SW480 (cell line): ENCODE data around the gene POP4.
A peak's percentile ranks its signal among the peaks of the same experiment; 100 is the strongest.

ENCODE experiments used
- DNase-seq: peaks from one replicate; pipeline ENCODE4 v3.0.0-alpha.2; 2016; ENCODE audit warnings: low spot score

Gene POP4

DNA sequence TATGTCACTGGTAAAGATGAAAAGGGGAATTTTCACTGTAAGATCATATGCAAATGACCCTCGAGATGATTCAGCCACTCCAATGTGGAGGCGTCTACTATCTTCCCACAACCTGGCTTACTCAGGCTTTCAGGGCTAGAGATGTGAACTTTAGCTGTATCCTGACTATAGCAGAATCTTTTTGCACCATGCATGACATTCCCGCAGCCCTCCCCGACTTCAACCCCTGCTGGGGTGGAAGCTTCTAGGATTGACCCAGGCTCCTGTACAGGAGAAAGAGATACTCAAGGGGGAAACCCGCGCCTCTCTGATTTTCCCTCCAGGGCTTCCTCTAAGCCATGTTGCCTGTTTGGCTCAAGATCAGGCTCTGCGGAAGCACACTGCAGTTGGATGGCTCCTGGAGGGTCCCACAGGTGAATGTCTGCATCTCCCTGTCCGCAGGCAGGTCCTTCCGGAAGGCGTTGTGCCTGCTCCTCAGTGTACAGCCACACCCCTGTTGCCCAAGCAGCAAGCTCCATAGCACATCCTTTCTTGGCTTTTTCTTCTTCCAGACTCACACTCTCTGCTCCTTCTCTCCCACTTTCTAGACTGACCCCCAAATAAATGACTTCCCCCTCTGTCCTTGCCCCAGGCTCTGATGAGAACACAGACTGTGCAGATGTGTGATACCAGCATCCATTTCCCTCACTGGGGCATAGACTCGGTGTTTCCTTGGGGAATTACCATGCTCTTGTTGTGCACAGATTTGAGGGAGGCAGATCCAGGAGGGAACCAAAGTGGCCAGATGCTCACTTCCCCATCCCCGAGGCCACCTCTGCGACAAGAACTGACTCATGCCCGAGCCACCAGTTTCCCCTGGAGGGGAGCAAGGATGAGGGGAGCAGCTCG lies 29.1 kb upstream of the POP4 start:
- no peak for DNase-seq

DNA sequence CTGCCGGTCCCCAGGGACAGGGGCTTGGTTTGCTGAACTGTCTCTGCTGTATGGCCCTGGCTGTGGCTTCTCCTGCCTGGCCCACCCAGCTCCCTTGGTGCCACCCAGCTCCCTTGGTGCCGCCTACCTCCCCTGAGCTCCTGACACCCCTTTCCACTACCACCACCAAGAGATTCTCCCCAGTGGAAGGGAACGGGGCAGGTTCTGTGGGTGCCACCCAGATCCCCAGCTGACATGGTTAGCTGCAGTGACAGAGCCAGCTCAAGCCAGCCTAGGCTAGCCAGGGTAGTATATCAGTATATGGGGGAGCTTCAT lies 28.5 kb upstream of the POP4 start:
- DNase-seq = no peak

DNA sequence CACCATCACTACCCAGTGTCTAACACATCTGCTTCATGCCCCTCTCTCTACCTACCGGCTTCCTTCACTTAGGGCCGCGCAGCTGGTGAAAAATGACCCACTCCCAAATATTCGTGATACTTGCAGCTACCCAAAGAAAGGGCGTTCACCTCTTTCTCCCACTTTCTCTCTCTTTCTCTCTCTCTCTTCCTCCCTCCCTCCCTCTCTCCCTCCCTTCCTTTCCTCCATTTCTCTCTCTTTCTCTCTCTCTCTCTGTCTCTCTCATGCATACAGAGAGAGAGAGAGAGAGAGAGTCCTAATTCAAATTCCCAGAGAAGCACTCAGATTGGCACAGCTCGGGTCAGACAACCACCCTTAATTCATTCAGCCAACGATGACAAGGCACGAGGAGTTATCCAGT lies 27.7 kb upstream of the POP4 start:
- no peak for DNase-seq

DNA sequence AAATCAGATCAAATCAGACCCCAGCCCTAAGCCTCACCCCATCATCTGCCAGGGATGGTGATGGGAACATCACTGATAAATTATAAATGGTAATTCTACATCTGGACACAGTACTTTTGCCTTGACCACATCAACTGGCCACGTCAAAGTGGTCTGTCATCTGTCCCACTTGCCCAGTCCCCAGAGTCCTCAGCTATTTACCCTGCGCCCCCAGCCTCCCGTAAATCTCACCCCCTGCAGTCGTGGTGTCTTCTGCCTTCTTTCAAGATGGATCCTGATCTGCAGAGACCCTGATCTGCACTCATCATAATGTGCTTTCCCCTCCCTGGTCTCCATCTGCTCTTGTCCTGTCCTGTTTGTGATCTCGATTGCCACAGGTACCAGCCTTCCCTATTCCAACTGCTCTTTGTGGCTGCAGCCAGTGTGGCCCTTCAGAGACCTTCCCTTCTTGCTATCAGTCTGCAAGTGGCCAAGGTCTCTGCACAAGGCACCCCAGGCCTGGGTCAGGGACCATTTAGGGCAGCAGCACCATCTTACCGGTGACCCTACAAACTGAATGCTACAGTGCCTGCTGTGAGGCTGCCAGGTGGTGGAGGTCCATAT lies 26.7 kb upstream of the POP4 start:
- DNase-seq = no peak

DNA sequence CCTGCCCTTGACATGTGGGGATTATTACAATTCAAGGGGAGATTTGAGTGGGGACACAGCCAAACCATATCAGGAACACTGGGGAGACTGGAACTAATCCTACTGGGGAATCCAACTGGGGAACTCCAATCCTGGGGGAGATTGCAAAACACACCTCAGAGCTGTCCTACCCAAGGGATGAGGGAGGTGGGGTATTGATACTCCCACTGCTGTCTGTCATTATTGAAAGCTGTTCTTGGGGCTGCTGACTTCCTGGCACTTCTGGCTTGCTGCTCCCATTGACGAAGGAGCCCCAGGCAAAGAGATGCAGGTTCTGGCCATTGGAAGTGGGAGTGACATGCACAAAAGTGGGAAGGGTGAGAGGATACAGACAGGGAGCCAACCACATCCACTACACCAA lies 24.7 kb upstream of the POP4 start:
- no peak for DNase-seq

DNA sequence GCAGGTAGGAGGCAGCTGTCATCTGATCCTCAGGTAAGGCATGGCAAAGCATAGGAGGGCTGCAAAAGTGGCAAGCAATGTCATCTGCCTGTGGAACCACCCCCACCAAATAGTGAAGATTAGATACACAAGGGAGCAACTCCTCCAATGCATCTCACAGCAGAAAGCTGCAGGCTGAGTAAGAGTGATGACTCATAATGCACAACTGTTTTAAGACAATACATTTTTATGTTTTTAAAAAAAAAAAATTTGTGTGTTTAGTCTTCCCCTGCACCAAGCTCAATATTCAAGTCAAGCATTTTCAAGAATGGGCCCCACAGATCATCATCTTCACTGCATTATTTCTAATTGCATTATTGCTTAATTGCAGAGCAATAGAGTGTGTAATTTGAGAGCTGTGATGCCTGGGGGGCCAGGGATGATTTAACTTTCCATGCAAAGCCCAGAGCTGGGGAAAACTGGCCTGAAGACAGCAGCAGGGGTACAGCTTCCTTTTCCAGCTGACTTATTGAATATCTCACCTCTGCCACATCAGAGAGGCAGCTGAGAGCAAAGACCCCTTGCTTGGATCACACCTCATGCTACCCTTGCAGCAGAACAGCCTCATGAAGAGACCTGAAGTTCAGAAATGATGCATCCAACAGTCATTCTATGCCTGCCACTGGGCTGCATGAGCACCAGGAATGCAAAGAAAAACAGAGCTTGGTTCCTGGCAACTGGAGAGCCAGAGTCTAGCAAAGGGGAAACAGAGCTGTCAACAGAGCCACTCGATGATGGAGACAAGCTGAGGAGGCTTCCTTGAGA lies 22.7 kb upstream of the POP4 start:
- no peak for DNase-seq

DNA sequence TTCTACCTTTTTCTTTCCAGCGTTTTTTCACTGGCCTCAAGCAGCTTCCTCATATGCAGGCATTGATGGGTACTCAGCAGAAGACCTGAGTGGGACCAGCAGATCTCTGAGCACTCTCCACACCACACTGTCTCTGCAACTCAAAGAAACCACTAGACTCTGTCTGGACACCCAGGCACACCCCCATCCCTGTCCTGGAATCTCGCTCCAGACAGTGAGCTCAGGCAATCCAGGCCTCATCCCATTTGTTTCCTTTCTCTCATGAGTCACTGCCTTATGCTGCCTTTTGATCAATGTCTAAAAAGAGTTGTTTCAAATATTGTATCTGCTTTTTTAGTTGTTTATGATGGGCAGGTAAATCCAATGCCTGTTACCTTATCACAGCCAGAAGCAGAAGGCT lies 19.7 kb upstream of the POP4 start:
- DNase-seq = no peak

DNA sequence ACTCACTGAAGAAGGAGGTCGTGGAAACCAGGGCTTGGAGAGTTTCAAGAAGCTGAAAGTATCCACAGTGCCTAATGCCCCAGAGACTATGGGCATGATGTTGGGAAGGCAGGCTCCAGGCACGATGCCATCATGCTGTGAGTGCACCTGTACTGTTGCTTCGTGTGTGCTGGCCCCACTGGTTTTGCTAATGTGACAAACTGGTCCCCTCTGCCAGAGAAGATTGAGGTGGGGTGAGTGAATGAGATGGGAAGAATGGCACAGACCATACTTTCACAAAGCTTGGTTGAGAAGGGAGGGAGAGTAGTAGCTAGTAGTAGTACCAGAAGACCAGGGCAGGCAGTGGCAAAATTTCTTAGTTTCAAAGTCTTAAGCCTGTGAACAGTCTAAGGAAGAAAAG lies 19.0 kb upstream of the POP4 start:
- no peak for DNase-seq

DNA sequence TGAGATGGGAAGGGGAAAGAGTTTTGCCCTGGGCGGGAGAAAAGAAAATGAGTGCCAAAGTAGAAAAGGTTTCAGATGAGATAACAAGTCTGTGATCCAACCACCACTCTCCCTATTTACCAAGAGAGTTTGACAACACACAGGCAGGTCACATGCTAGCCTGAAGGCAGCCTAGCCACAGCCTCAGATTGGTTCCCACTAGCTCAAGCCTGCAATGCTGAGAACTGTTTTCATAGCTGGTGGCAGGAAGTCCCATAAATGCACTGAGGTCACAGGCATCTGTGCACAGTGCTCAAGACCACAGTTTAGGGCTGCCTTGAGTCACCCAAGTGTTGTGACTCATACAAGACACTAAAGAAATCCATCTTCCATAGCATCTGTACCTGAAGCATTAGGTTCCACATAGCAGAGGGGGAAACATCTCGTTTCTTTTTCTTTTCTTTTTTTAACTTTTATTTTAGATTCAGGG lies 18.5 kb upstream of the POP4 start:
- DNase-seq = peak; percentile 28

DNA sequence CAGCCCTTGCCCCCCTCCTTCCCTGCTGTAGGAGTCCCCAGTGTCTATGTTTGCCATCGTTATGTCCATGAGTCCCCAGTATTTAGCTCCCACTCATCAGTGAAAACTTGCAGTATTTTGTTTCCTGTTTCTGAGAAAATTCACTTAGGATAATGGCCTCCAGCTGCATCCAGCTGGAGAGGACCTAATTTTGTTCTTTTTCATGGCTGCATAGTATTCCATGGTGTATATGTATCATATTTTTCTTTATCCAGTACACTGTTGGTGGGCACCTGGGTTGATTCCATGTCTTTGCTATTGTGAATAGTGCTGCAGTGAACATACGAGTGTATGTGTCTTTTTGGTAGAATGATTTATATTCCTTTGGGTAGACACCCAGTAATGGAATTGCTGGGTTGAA lies 18.0 kb upstream of the POP4 start:
- no peak for DNase-seq

DNA sequence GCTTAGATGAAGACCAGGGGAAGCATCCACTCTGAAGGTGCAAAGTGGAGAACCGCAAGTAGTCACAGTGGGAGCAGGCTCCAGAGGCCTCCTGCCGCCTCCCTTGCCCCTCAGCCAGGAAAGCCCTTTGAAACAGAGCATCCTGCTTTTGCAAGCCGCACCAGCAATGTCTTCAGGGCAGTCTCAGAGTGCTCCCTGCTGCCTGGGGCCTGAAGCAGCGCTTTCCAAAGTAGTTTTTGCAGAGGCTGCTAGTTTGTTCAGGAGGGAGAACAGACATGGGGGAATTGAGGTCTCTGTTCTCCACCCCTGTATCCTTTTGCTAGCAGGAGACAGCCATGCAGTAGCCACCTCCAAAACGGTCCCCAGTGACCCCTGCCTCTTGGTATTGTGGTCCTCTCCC lies 15.8 kb upstream of the POP4 start:
- no peak for DNase-seq

DNA sequence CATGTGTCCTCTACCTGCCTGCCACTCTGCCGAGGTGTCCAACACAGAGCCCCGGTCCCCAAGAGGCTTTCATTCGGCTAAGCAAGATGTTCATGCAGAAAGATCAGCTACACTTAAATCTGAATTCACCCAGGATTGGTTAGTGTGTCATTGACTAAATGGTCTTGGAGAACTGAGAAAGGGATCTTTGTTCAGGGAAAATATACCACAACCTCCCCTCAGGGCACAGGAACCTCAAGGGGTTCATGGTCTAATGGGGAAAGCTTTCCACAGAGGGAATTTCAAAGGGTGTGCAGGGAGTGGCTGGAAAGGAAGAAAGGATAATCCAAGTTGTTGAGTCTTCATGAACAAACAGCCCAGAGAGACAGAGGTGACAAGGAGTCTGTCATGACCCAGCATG lies 14.4 kb upstream of the POP4 start:
- DNase-seq = no peak

DNA sequence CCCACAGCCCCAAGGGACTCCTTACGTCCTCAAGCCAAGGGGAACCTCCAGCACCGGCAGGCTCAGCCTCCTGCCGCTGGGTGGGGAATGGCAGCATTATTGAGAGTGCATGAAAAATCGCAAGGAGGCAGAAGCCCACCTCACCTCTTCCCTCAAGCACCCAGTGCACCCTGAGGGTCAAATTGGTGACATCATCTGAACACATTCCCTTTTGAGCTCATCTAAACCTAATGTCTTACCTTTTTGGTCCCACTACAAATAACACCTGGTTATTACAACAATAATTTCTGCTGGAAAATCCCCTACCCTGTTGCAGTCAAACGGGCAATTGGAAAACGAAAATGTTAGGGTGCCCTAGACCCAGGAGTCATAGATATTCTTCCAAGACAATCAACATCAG lies 12.2 kb upstream of the POP4 start:
- no peak for DNase-seq

DNA sequence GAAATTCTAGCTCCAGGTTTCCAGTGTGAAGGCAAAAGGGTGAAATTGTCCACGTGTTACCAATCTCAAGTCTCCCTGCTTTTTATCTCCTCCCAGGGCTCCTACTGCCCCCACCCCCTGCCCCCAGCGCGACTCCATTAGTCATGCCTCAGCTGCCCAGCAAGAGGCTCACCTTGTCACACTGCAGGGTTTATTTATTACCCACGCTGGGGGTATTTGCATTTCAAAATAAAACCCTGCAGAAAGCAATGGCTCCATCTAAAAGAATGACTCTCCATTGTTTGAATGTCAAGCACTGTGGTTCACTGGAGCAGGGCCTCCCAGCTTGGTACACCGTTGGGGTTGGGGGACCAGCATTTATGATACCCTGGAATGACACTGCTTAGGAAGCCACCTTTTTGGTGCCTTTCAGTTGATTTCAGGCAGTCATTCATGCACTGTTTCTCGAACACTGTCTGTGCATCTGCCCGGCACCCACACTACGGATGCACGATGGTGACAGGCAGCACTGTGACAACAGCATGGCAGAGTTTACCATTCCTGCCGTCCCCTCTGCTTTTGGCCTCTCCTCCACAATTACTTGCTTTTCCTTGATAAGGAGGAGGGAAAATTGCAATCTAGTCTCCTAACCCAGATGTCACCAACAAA lies 9.9 kb upstream of the POP4 start:
- no peak for DNase-seq

DNA sequence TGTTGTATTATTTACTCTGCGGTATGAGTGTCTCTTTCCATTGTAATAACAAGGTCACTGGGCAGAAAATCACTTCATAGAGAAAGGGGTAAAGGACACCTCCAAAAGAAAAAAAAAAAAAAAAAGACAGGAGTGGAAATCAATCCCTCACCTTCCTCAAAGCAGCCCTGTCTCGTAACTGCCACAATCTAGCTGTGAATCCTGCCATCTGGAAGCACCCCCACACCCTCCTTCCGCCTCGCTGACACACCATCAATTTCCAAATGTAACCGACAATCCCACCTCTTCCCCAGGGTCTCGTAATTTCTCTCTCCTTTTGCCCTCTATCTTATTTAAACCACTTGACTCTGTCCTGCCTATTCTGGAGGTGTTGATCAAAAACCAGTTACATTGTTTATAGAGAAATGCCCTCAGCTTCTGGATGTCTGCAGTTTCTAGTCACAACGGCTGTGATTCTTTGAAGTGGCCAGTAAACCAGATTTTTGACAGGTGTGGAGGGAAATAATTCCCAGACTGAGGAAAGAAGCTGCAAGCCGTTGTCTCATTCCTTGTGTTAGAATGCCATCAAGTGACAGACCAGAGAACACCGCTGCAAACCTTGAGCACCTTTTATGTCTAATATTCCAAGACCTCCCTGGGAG lies 9.1 kb upstream of the POP4 start:
- peak; percentile 71 for DNase-seq

DNA sequence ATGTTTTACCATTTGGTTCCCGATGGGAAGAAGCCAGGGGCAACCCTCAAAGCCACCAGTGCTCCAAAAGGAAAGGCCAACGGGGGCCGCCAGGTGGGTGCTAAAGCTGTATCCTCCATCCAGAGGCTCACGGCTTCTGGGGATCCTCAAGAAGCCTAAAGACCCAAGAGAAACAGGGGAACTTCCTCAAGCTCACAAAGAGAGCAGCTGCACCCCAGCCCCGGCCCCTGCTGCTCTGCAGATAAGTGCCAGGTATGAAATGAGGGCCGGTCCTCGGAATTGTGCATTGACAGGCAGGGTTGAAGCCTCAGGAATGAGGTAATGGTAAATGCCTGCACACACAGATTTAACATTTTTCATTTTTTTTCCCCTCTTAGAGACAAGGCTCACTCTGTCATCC lies 8.0 kb upstream of the POP4 start:
- DNase-seq = no peak

DNA sequence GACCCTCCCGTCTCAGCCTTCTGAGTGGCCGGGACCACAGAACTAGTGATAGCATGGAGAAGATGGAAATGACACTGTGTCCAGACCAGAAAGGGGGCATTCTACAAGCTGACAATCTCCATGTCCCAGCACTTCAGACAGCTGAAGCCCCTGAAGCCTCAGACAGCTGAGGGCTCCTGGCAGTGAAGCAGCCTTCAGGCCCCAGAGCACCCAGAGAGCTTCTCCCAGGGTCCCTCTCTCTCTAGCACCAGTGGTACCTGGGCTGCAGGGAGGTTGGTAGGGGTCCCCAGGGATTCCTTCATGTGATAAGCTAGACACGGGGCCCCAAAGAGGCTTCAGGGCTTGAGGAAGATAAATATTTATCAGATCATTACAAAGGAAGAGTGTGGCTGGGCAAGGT lies 7.6 kb upstream of the POP4 start:
- no peak for DNase-seq

DNA sequence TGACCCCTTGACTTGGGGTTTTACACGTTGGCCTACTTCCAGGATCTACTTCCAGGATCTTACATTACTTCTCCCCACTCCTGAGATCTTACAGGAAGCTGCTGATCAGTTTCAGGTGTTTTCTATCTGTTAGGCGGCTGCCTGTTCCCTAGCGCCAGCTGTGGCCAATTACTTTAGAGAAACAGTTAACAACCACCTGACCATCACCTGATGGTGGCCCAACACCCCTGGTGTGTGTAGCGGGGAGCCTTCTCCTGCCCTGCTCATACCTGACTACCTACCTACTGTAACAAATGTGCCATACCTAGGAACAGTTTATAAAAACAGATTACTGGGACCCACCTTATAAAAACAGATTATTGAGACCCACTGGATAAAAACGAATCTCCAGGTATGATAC lies 2.8 kb upstream of the POP4 start:
- DNase-seq = no peak

DNA sequence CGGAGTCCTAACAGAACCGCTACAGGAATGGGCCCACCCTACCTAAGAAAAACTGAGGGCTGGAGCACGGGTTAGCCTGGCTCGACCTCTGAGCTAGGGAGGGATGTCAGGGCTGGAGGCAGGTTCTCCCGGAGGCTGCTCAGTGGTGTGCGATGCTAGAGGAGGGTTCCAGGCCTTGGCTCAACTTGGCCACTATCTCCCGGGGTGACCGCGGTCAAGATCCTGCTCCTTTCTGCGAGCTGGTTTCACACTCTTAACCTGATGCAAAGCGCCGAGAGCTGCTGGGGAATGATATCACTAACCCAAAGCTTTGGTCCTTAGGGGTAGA lies 301 bp downstream of the POP4 start:
- DNase-seq = no peak

DNA sequence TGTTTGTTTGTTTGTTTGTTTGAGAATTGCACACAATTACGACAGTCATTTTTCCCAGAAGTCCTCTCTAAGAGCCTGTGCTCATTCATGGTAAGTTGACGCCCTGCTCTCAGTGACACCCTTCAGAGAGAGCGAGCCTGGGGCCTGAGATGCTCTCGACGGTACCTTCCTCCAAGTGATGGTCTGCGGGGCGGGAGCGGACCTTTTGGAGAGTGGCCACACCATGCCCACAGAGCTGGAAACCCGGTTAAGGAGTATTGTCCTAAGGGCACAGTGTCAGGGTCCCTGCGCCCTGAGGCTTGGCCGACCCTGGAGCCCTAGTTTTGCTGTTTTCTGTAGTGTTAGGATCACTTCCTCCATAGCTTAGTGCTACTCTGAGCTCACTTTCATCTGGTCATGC lies 3.6 kb downstream of the POP4 start:
- DNase-seq = no peak

DNA sequence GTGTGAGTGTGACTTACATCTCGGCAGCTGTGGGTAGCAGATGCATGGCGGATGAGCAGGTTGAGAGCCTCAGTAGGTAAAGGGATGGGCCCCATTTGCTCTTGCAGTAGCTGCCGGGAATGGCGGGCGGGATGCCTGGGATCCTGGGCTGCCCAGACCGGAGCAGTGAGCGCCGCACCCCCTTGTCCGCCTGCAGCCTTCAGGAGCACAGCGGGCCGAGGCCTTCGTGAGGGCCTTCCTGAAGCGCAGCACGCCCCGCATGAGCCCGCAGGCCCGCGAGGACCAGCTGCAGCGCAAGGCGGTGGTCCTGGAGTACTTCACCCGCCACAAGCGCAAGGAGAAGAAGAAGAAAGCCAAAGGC lies 4.1 kb downstream of the POP4 start:
- no peak for DNase-seq

DNA sequence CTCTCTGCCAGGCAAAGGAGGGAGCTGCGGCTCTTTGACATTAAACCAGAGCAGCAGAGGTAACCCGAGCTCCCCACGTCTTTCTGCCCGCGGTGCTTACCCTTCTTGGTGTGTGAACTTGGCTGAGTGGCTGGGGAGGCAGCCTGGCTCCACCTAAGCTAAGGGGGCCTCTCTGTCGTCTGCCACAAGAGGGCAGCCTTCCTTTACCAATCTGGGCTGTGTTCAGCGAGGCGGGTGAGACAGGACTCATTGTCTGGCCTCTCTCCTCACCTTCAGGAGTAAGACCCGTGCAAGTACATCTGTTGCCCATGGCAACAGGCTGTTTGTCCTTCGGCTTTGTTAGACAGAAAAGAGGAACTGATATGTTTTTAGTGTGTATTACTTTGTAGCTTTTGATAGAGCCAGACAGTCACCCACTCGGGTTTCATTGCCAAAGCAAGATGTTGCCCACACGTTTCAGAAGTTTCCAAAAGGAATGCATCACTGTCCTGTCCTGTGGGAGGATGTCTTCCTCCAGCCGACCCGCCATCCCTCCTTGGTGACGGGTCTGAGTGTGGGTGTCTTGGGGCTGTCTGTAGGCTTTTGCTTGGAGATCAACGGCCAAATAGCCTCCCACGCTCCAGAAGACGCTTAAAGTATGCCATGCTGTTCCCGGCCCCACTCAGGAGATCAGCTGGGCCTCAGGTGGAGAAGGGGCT lies 4.6 kb downstream of the POP4 start:
- DNase-seq = peak; percentile 63
